ENCODE results near the gene PPP1CA. TPM values are rescaled to one million over a fixed set of nuclear protein-coding genes. Genes with fewer than 3 reads are reported as not detected.

Gene PPP1CA
- total and polyA plus RNA-seq, 3 donors from 2014 or later: 79.7 to 129 (median 100) TPM

DNA sequence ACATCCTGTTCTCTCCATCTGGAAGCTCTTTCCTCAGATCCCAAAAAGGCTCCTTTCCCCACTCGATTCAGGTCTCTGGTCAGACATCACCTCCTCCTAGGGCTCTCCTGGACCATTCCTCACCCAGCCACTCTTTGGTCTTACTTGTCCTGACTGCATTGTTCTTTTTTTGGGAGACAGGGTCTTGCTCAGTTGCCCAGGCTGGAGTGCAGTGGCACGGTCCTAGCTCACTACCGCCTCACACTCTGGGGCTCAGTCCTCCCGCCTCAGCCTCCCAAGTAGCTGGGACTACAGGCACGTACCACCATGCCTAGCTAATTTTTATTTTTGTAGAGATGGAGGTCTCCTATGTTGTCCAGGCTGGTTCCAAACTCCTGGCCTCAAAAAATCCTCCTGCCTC is 43.9 kb upstream of the PPP1CA start:
- DNase-seq: no peak
- 77 to 79% methylated on average over 5 of the region's 5 CpGs for WGBS, 2 donors
- no peaks in the 10 kb centered on the region for H3K9me3 ChIP-seq
- intact Hi-C loops (cut with DNase I; ENCODE audit: low total_unique reads): no loop called here
- H3K27me3 ChIP-seq: no peaks in the 10 kb centered on the region
- no peak overlapping the region for H3K27ac ChIP-seq
- no peak for TF ChIP-seq POLR2A (IDR thresholded peaks at IDR 0.05)
- TF ChIP-seq, protein P1, sequence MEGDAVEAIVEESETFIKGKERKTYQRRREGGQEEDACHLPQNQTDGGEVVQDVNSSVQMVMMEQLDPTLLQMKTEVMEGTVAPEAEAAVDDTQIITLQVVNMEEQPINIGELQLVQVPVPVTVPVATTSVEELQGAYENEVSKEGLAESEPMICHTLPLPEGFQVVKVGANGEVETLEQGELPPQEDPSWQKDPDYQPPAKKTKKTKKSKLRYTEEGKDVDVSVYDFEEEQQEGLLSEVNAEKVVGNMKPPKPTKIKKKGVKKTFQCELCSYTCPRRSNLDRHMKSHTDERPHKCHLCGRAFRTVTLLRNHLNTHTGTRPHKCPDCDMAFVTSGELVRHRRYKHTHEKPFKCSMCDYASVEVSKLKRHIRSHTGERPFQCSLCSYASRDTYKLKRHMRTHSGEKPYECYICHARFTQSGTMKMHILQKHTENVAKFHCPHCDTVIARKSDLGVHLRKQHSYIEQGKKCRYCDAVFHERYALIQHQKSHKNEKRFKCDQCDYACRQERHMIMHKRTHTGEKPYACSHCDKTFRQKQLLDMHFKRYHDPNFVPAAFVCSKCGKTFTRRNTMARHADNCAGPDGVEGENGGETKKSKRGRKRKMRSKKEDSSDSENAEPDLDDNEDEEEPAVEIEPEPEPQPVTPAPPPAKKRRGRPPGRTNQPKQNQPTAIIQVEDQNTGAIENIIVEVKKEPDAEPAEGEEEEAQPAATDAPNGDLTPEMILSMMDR (IDR thresholded peaks at IDR 0.05): no peak
- H3K4me1 ChIP-seq: peaks cover 5% of the 10 kb centered on the region
- no peaks in the 10 kb centered on the region for H3K36me3 ChIP-seq (ENCODE audit: low read depth, missing control alignments)
- no peak overlapping the region for H3K4me3 ChIP-seq

DNA sequence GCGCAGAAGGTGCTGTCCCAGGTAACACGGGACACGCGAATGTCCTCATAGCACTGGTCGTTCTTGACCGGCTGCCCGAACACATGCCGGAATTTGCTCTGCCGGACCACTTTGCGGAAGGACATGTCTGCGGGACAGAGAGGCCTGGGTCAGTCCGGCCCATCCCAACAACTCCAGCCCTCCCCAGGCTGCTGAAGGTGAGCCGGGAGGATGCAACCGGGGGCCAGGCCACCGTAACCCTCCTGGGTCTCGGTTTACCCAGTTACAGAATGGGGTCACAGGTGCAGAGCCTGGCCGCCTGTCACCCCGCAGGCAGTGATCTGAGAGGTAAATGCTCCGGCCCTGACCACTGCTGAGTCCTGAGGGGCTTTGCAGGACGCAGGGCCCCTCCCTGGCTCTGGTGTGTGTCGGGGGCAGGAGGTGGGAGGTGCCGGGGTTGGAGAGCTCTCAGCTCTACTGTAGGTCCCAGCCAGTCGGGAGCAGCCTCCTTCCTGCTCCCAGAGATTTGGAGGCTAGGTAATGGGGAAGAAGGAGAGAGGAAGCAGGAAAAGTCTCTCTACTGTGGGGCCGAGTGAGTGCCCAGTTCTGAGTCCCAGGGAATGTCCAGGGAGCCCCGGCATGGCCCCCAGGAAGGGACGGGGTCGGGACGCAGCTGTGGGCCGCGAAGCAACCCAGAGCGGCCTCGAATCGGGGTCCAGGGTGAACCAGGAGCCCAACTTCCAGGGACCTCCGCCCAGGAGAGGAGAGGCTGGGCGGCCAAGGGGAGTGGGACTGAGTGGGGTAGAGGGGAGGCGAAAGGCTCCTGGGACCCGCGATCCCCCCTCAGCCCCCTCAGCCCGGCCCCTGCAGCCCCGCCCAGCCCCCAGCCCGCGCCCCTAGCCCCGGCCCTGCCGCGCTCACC is 41.1 kb upstream of the PPP1CA start:
- Histone ChIP-seq H3K4me3 (peak overlapping the region; percentile 81), H3K27me3 (no peaks in the 10 kb centered on the region), H3K4me1 (peaks cover 5% of the 10 kb centered on the region), H3K9me3 (no peaks in the 10 kb centered on the region), H3K27ac (peak overlapping the region; percentile 61 to 92), H3K36me3 (ENCODE audit: low read depth, missing control alignments) (no peaks in the 10 kb centered on the region)
- intact Hi-C loops (cut with DNase I; ENCODE audit: low total_unique reads): no loop called here
- no peak for TF ChIP-seq POLR2A (IDR thresholded peaks at IDR 0.05)
- TF ChIP-seq, protein P1 (IDR thresholded peaks at IDR 0.05): no peak
- WGBS, 2 donors: 23 to 24% methylated on average over 32 to 45 of the region's 45 CpGs
- no peak for DNase-seq

DNA sequence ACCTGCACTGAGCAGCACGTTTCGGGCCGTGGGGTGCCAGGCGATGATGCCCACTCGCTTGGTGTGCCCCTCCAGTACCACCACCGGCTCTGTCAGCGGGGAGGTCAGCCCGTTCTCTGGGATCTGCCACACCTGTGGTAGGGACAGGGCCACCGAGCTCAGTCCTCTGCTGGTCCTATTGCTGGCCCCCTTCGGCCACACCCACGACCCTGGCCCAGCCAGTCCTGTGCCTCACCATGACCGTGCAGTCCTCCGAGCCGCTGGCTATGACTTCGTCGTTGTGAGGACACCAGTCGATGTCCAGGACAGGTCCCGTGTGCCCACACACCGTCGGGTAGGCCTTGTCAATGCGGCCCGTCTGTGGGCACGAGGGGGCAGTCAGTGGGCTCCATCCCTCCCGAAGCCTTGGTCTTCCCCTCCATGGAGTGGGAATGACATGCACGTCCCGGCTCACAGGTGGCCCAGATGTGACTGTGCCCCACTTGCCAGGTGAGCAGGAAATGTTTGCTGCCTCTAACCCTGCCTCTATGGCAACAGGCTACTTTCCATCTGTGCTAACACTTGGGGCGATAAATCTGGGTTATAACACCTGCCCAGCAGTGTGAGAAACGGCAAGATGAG is 40.2 kb upstream of the PPP1CA start:
- no peaks in the 10 kb centered on the region for H3K9me3 ChIP-seq
- H3K4me1 ChIP-seq: peaks cover 5% of the 10 kb centered on the region
- intact Hi-C loops (cut with DNase I; ENCODE audit: low total_unique reads): no loop called here
- no peak overlapping the region for H3K27ac ChIP-seq
- no peak overlapping the region for H3K4me3 ChIP-seq
- no peak for DNase-seq
- H3K36me3 ChIP-seq (ENCODE audit: low read depth, missing control alignments): no peaks in the 10 kb centered on the region
- H3K27me3 ChIP-seq: no peaks in the 10 kb centered on the region
- 89% methylated on average over 28 of the region's 28 CpGs; no CpG with 5 or more reads in 1 of the 2 donors for WGBS, 2 donors
- no peak for TF ChIP-seq POLR2A (IDR thresholded peaks at IDR 0.05)
- TF ChIP-seq, protein P1 (IDR thresholded peaks at IDR 0.05): no peak

DNA sequence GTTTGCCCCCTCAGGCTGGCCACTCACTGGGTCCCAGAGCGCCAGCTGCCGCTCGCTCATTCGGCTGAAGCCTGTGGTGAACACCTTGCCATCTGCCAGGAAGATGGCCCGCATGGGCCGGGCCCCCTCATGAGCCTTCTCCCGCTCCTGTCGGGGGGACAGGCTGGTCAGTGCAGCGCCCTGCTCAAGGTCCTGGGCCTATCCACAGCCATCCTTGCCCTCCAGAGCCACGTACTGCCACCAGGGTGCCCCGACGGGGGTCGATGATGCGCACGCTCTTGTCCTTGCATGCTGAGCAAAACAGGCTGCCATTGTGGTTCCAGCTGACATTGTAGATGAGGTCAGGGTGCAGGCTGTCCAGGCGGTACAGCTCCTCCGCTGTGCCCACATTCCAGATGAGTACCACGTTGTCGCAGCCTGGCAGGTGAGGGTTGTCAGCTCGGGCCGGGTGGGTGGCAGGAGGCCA is 39.5 kb upstream of the PPP1CA start:
- H3K9me3 ChIP-seq: no peaks in the 10 kb centered on the region
- no peaks in the 10 kb centered on the region for H3K36me3 ChIP-seq (ENCODE audit: low read depth, missing control alignments)
- no peak for TF ChIP-seq POLR2A (IDR thresholded peaks at IDR 0.05)
- TF ChIP-seq, protein P1 (IDR thresholded peaks at IDR 0.05): no peak
- no peak overlapping the region for H3K27ac ChIP-seq
- no peaks in the 10 kb centered on the region for H3K27me3 ChIP-seq
- DNase-seq: no peak
- H3K4me1 ChIP-seq: peaks cover 5% of the 10 kb centered on the region
- WGBS, 2 donors: 90 to 91% methylated on average over 7 to 21 of the region's 21 CpGs
- H3K4me3 ChIP-seq: no peak overlapping the region
- intact Hi-C loops (cut with DNase I; ENCODE audit: low total_unique reads): no loop called here
